ENCODE results near the gene TTBK2. TPM values are rescaled to one million over a fixed set of nuclear protein-coding genes. Genes with fewer than 3 reads are reported as not detected.

The TTBK2 gene
- polyA plus RNA-seq, 5 donors: 9.8 to 15.3 (median 12.7) TPM

DNA sequence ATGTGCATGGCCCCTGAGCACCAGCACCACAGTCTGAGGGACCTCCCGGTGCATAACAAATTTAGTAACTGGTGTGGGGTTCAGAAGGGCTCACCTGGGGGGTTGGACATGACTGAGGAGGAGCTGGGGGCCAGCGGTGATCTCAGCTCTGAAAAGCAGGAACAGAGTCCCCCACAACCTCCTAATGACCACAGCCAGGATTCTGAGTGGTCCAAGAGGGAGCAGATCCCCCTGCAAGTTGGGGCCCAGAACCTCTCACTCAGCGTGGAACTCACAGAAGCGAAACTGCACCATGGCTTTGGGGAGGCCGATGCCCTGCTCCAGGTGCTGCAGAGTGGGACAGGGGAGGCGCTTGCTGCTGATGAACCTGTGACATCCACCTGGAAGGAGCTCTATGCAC lies 226.6 kb downstream of the TTBK2 start:
- no peak for DNase-seq

DNA sequence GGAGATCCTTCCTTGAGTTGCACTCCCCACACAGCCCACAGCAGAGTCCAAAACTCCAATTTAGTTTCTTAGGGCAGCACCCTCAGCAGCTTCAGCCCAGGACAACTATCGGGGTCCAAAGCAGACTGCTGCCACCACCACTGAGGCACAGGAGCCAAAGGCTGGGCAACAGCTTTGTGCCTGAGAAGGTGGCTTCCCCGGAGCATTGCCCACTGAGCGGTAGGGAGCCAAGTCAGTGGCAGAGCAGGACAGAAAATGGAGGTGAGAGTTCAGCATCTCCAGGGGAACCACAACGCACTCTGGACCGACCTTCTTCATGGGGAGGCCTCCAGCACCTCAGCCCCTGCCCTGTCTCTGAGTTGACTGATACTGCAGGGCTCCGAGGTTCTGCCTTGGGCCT lies 227.1 kb downstream of the TTBK2 start:
- no peak for DNase-seq

DNA sequence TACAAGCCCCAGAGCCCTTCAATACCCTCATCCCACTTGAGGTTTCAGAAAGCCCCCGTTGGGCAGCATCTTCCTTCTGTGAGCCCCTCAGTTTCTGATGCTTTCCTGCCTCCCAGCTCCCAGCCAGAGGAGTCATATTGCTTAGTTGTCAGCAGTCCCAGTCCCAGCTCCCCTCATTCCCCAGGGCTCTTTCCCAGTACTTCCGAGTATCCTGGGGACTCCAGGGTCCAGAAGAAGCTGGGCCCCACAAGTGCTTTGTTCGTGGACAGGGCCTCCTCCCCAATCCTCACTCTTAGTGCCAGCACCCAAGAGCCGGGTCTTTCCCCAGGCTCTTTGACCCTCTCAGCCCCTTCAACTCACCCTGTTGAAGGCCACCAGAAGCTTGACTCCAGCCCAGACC lies 227.6 kb downstream of the TTBK2 start:
- no peak for DNase-seq

DNA sequence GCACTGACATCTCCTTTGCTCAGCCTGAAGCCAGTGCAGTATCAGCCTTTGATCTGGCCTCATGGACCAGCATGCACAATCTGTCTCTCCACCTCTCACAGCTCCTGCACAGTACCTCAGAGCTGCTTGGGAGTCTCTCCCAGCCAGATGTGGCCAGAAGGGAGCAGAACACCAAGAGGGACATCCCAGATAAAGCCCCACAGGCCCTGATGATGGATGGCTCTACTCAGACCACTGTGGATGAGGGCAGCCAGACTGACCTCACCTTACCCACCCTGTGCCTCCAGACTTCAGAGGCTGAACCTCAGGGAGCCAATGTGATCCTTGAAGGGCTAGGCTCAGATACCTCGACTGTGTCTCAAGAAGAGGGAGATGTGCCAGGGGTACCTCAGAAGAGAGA lies 228.0 kb downstream of the TTBK2 start:
- DNase-seq: no peak

DNA sequence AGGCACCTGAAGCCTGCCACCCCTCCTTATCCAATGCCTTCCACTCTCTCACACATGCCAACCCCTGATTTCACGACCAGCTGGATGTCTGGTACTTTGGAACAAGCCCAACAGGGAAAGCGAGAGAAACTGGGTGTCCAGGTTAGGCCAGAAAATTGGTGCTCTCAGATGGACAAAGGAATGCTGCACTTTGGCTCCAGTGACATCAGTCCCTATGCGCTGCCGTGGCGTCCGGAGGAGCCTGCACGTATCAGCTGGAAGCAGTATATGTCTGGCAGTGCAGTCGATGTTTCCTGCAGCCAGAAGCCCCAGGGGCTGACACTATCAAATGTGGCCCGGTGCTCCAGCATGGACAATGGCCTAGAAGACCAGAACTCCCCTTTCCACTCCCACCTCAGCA lies 228.8 kb downstream of the TTBK2 start:
- DNase-seq: no peak

DNA sequence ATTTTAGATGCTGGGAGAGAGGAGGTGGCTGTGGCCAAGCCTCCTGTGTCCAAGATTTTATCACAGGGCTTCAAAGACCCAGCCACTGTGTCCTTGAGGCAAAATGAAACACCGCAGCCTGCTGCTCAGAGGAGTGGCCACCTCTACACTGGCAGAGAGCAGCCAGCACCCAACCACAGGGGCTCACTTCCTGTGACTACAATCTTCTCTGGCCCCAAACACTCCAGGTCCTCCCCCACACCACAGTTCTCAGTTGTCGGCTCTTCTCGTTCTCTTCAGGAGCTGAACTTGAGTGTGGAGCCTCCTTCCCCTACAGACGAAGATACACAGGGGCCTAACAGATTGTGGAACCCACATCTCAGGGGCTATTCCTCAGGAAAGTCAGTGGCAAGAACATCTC lies 229.3 kb downstream of the TTBK2 start:
- DNase-seq: no peak

Other genes with a start within 250 kb of the TTBK2 start
- gene CDAN1, start 183.7 kb downstream of the TTBK2 start, polyA plus RNA-seq (ENCODE audit: insufficient read depth in 1 of 5, insufficient read length in 5 of 5, low replicate concordance in 1 of 5): 10 to 100 TPM; 20.0 to 30.5 (median 25.4) TPM
- 10 to 100 TPM; 18.3 to 31.3 (median 28.5) TPM for gene UBR1, start 185.3 kb upstream of the TTBK2 start, polyA plus RNA-seq (ENCODE audit: insufficient read depth in 1 of 5, insufficient read length in 5 of 5, low replicate concordance in 1 of 5)
- gene TMEM62, start 212.8 kb upstream of the TTBK2 start, polyA plus RNA-seq (ENCODE audit: insufficient read depth in 1 of 5, insufficient read length in 5 of 5, low replicate concordance in 1 of 5): 10 to 100 TPM; 15.5 to 24.2 (median 20.5) TPM

All from right lung (tissue), 5 donors.